Measurements from ENCODE around the gene SCRT2. TPM values are rescaled to one million over a fixed set of nuclear protein-coding genes. Genes with fewer than 3 reads are reported as not detected.

Gene SCRT2
- total and polyA plus RNA-seq, 9 of the 15 experiments (the other 6 are each of a cell fraction or from before 2014, with no cell fraction given), result 0.04 to 0.75 (median 0.13) TPM; not detected in 2

DNA sequence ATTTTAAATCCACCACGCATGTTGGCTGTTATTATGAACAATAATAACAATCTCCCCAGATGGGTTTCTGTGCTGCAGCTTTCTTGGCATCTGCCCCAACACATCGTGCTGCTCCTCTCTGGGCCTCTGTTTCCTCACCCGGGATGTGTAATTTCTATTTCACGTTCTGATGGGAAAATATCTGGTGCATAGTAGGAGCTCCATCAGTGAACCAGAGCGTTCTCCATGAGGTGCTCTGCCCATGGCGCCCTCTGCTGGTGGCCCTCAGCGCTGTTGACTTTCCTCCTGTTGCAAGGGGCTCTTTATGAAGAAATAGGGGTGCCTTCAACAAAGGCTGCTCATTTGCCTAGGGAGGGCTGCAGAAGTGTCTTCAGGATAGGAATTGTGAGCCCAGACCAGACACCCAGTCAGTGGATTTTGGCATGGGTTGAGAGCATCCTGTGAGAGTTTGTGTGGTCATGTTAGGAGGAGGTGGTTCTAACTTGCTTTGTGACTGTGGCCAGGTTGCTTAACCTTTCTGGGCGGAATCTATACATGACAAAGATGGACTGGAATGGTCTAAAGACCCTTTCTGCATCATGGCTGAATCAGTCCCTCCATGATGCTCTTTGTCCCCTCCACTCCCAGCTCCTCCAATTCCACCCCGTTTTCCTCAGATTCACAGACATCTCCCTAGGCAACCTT lies 8.1 kb downstream of the SCRT2 start (continued):
- TF ChIP-seq HDAC2 (IDR thresholded peaks at IDR 0.05), result 0 out of 2 replicates have a peak, but pooled peaks have one; percentile 24
- no peak for TF ChIP-seq HMG20B (CRISPR knock-in tag; IDR thresholded peaks at IDR 0.05)
- TF ChIP-seq BRD9 (IDR thresholded peaks at IDR 0.05; ENCODE audit: low read depth, partially characterized antibody), result no peak
- TF ChIP-seq MTA2 (IDR thresholded peaks at IDR 0.05; ENCODE audit: low read depth), result no peak
- no peak for TF ChIP-seq SMARCA4 (IDR thresholded peaks at IDR 0.05)
- no peak for TF ChIP-seq ZNF23 (CRISPR knock-in tag; IDR thresholded peaks at IDR 0.05)
- no peak for TF ChIP-seq POLR2B (IDR thresholded peaks at IDR 0.05; ENCODE audit: low read depth, partially characterized antibody)
- TF ChIP-seq NUFIP1 (IDR thresholded peaks at IDR 0.05; ENCODE audit: partially characterized antibody), result no peak
- no peak for TF ChIP-seq RFX7 (CRISPR knock-in tag; IDR thresholded peaks at IDR 0.05)
- TF ChIP-seq, protein P1, sequence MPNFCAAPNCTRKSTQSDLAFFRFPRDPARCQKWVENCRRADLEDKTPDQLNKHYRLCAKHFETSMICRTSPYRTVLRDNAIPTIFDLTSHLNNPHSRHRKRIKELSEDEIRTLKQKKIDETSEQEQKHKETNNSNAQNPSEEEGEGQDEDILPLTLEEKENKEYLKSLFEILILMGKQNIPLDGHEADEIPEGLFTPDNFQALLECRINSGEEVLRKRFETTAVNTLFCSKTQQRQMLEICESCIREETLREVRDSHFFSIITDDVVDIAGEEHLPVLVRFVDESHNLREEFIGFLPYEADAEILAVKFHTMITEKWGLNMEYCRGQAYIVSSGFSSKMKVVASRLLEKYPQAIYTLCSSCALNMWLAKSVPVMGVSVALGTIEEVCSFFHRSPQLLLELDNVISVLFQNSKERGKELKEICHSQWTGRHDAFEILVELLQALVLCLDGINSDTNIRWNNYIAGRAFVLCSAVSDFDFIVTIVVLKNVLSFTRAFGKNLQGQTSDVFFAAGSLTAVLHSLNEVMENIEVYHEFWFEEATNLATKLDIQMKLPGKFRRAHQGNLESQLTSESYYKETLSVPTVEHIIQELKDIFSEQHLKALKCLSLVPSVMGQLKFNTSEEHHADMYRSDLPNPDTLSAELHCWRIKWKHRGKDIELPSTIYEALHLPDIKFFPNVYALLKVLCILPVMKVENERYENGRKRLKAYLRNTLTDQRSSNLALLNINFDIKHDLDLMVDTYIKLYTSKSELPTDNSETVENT (CRISPR knock-in tag; IDR thresholded peaks at IDR 0.05), result no peak
- TF ChIP-seq TSC22D4 (tag; IDR thresholded peaks at IDR 0.05), result no peak
- TF ChIP-seq MAFG (tag; conservative IDR thresholded peaks at IDR 0.05), result no peak
- TF ChIP-seq, protein P2, sequence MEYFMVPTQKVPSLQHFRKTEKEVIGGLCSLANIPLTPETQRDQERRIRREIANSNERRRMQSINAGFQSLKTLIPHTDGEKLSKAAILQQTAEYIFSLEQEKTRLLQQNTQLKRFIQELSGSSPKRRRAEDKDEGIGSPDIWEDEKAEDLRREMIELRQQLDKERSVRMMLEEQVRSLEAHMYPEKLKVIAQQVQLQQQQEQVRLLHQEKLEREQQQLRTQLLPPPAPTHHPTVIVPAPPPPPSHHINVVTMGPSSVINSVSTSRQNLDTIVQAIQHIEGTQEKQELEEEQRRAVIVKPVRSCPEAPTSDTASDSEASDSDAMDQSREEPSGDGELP (CRISPR knock-in tag; IDR thresholded peaks at IDR 0.05; ENCODE audit: borderline replicate concordance), result peak; percentile 50; the same call in 1 of the 2 replicates
- TF ChIP-seq CEBPB (tag; IDR thresholded peaks at IDR 0.05), result peak; percentile 83
- TF ChIP-seq, protein P3, sequence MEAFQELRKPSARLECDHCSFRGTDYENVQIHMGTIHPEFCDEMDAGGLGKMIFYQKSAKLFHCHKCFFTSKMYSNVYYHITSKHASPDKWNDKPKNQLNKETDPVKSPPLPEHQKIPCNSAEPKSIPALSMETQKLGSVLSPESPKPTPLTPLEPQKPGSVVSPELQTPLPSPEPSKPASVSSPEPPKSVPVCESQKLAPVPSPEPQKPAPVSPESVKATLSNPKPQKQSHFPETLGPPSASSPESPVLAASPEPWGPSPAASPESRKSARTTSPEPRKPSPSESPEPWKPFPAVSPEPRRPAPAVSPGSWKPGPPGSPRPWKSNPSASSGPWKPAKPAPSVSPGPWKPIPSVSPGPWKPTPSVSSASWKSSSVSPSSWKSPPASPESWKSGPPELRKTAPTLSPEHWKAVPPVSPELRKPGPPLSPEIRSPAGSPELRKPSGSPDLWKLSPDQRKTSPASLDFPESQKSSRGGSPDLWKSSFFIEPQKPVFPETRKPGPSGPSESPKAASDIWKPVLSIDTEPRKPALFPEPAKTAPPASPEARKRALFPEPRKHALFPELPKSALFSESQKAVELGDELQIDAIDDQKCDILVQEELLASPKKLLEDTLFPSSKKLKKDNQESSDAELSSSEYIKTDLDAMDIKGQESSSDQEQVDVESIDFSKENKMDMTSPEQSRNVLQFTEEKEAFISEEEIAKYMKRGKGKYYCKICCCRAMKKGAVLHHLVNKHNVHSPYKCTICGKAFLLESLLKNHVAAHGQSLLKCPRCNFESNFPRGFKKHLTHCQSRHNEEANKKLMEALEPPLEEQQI (IDR thresholded peaks at IDR 0.05), result no peak

Data from K562 (cell line).